Non-pigmented ciliary epithelial cell (primary cell): ENCODE measurements around the gene HSPB8.
"Not testable (repeated sequence)": the region's sequence is repeated elsewhere in the genome, so short reads cannot be mapped to it uniquely, and the experiment has no call there.

ENCODE experiments used
- DNase-seq: peaks from one replicate; pipeline ENCODE4 v3.0.0-alpha.2; 2010; ENCODE audit warnings: low read depth

The HSPB8 gene

DNA sequence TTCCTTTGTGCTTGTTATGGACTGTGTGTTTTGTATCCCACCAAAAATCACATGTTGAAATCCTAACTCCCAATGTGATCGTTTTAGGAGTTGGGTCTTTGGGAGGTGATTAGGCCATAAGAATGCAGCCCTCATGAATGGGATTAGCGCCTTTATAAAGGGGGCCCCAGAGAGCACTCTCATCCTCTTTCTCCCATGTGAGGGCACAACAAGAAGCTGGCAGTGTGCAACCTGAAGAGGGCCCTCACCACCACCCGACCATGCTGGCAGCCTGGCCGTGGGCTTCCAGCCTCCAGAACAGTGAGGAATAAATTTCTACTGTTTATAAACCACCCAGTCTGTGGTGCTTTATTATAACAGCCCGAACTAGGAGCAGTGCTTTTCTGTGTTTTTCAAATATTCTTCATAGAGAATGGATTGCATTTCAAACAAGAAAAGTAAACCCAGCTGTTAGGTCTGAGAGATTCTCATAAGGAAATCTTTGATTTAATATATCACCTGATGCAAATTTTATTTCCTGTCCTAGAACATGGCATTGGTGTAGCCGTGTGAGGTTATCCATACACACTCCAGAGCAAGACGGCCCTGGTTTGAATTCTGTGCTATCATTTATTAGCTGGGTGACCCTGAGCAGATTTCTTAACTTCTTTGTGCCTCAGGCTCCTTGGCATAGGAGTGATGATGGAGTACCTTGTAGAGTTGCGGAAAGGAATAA is 27.8 kb downstream of the HSPB8 start:
- DNase-seq, result no peak

DNA sequence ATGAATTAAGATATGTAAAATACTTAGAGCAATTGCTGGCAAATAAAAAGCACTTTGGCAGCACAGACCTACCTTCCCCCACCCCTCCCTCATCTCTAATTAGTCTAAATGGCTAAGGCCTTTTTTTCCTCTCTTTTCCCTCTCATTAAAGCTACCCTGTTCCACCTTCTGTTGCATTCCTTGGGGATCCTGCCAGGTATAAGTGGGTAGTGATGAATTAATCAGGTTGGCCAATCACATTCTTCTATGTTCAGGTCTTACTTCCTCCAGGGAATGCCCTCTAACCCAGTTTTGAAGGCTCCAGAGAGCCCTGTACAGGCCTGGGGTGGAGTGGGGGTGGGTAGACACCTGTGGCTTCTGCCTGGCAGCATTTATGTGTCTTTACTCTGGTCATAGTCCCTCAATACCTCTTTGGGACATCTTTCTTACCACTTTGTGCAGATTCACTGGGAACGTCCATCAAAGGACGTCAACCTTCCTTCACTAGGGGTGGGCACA is 28.4 kb downstream of the HSPB8 start:
- DNase-seq, result no peak

DNA sequence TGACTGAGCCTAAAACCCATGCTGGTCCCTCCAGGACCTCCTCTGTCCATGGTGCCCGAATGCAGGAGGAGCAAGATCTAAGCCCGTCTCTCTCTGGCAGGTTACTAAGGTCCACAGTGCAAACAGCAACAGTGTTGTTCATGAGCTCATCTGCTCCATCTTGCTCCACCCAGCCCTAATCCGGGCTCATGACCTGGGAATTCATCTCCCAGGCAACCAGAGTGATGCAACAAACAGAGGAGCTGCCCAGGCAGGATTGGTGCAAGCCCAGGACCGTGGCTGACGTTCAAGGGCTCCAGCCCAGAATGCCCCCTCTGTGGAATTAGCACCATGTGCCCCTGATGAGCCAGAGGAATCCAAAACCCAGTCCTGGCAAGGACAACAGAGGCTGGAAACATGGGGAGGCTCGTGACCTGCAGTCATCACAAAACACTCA is 29.9 kb downstream of the HSPB8 start:
- DNase-seq, result no peak

DNA sequence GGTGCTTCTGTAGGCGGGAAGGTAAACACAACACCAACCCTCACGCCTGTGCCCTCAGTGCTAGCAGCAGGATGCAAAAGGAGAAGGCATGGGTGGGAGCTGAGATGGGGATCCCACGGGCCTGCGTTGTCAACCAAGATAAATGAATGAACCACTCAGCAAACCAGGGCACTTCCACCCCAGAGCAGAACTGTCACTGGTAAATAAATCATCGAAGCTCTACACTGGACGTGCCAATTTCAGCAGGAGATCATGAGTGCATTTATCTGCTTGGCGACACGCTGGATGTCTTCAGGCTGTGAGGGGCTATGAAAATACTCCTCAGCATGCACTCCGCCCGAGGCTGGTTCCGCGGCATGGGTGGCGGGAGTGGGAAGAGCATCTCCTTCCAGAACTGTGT is 33.2 kb downstream of the HSPB8 start:
- no peak for DNase-seq

DNA sequence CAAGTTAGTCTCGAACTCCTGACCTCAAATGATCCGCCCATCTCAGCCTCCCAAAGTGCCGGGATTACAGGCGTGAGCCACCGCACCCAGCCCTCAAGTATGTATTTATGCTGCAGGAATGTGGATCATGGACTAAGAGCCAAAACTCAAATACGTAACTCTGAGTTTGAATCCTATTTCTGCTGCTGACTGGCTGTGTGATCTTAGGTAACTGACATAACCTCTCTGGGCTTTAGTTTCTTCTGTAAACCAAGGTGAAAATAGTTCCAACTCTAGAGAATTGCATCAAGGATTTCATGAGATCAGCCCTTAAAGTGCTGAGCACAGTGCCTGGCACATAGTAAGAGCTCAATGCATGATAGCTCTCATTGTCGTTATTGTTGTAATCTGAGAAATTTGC is 37.4 kb downstream of the HSPB8 start:
- no peak for DNase-seq

DNA sequence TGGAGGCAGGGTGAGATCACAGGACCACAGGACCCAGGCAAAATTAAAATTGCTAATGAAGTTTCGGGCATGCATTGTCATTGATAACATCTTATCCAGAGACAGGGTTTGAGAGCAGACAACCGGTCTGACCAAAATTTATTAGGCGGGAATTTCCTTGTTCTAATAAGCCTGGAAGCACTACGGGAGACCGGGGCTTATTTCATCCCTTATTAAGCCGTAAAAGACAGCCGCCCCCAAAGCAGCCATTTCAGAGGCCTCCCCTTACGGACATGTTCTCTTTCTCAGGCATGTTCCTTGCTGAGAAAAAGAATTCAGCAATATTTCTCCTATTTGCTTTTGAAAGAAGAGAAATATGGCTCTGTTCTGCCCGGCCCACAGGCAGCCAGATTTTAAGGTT is 40.1 kb downstream of the HSPB8 start:
- not testable (repeated sequence) for DNase-seq

DNA sequence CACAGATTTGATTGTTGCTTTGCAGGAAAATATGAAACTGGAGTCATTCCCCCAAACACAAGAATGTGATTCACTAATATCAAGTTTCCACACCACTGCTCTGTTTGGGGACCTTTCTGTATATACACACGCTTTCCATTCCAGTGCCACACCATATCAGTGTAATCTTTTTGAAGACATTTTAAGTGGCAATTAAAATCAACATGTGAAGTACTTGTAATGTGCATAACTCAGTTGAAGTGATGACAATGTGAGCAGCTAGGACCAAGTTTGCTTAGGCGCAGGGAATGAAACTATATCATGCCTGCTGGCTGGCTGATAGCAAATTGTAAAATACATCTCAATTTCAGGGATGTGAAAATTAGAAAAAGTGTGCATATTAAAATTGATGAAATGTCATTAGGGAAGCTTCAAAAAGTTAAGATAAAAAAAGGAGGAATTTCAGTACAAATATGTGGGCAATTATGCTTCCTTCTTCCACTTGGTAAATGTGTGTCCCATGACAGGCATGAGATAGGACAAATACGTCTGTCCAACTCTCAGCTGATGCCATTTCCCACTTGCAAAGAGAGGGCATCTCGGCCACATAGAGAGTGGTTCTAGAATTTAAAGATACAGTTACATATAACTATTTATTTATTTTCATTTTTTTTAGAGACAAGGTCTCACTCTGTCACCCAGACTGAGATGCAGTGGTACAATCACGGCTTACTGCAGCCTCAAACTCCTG is 43.7 kb downstream of the HSPB8 start:
- no peak for DNase-seq

DNA sequence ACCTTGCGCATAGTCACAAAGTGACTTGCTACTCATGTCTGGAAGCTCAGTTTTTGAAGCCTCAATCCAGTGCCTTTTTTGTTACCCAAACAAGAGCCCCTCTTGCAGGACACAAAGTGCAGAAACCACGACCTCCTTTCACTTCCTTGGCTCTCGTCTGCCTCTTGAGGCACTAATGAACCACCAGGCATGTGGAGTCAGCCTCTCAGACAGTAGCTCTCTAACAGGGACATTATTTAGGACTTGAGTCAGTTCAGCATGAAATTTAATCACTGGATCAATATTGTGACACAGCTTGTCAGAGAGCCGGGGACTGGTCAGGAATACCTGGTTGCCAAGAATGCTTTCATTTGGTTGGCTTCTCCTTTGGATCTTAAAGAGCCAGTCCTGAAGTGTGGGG is 46.7 kb downstream of the HSPB8 start:
- DNase-seq, result no peak

DNA sequence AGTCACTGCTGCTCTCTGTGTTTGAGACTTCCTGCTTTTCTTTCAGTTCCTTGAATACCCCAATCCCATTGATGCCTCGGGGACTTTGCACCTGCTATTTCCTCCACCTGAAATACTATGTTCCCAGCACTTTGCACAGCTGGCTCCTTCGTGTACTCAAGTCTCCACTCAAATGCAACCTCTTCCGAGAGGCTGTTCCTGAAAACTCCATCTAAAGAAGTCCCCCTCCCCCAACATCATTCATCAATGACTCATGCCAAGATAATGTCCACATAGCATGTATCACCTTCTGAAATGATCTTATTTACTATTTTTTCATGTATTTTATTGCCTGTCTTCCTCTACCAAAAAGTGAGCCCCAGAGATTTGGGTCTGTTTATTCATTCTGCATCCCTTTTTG is 48.6 kb downstream of the HSPB8 start:
- DNase-seq, result no peak

DNA sequence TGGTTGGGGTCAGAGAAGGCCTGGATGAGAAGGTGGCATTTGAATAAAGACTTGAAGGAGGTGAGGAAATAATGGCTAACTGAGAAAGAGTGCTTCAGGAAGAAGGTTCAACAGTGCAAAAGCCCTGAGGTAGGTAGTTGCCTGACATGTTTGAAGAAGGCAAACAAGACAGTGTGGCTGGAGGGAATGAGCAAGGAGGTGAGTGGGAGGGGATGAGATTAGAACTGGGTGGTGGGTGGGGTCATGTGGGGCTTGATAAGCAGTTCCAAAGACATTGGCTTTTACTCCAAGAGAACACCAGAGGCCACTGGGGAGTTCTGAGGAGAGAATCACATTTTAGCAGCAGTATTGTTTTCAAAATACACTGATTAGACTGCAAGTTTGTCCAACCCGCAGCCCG is 50.5 kb downstream of the HSPB8 start:
- DNase-seq, result no peak

DNA sequence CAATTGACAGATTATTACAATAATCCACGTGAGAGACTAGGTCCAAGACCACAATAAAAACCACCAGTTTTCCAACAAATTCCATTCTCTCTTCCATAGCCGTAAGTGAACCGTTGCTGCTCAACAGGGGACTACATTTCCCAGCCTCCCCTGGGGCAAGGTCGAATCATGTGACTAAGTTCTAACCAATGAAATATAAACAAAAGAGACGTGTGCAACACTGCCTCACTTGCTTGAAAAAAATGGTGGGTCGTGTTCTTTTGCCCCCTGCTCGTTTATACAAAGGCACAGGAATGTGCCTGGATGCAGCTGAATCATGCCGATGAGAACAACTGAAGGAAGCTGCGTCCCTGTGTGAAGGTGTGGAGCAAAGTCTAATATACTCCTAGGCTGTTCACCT is 51.1 kb downstream of the HSPB8 start:
- no peak for DNase-seq

DNA sequence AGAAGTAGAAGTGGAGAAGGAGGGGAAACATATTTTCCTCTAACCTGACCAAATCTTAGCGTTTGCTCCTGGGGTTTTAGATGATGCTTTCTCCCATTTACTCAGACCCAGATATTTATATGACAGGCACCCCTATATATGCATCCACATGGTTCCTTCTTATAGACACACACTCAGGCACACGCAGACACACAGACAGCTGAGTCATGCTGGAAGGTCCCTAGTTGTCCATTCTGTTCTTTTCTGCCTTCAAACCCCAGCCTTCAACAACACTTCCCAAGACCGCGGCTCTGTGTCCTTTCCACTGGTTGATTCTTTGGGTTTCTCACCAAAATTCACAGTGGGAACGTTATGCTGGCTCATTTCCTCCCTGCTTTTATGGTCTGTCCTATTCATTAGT is 52.1 kb downstream of the HSPB8 start:
- DNase-seq, result no peak

DNA sequence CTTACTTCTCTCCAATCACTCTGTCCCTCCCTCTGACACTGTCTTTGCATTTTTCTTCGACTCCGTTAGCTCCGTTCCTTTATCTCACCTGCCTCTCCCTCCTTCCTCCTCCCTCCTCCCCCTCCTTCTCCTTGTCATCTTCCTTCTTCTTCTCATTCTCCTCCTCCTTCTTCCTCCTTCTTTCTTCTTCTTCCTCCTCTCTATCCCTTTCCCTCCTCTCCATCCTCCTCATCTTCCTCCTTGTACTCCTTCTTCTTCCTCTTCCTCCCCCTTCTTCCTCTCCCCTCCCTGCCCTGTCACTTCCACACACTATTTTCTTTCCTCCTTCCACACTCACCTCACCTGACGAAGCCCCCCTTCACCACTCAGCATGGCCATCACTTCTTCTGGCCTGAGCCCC is 53.0 kb downstream of the HSPB8 start:
- no peak for DNase-seq

DNA sequence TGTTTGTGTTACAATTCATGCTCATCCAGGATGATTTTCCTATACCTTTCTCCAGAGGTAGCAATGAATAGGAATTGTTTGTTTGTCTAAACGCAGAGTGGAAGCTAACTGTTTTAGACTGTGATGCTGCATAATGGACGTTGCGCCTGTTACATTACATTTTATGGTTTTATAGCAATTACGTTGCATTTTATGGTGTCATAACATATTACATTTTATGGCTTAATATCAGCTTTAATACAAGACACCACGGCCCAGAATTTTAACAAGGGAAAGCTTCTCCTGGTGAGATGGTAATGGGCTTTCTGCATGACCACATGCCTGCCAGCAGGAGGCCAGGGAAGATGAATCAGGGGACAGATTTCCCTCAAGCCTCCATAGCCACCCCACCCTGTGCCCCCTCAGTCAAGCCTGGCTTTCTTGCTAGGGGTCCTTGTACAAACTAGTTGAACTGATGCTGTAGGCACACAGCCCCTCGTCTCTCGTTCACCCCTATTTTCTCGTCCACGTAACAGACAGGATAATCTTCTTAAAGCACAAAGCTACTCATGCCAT is 56.5 kb downstream of the HSPB8 start:
- no peak for DNase-seq

DNA sequence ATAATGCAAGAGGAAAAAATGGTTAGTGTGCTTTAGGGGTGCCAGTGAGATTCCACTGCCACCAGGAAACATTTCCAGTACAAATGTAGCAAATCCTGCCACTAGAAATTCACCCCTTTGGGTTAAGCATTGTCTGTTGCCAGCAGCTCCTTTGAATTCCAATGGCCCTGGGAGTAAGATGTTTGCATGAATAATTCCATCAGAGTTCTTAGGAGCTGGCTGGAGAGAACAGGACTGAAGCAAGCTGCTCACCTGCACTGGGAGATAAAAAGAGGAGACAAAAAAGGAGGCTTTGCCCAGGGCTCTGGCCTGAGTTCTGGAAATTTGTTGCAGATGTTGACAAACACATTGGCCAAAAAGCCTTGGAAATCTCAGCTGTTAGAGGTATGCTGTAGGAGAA is 57.6 kb downstream of the HSPB8 start:
- no peak for DNase-seq

DNA sequence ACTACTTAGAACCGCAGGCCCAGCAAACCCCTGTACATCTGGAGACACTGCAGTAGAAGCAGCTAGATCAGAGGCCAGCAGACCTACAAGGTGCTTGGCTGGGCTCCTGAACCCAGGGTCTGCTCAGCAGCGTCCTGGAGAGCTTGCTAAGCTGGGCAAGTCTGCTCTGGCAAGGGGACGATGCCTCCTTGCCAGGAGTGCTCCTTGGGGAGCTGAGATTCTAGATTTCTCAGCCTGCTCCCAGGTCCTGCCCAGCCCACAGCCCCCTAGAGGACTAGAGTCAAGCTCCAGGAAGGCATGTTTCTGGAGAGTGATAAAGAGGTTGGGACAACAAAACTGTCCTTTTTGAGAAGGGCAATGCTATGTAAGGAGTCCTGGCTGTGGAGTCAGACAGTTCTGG is 60.3 kb downstream of the HSPB8 start:
- DNase-seq, result no peak

DNA sequence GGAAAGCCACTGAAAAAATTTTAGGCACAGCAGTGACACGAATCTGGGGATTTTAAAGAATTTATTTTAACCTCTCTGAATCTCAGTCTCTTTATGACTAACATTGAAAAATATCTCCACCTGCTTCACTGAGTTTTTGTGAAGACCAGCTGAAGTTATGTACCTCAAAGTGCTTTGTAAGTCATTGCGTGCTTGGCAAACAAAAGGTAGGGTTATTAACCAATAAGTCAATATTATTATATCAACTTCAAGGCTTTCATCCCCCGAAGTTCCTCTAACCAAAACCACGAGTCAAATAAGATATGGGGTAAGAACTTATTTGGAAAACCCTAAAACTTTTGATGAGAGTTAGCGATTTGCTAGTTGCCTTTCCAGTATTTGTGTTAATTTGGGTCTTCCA is 62.3 kb downstream of the HSPB8 start:
- DNase-seq, result no peak

DNA sequence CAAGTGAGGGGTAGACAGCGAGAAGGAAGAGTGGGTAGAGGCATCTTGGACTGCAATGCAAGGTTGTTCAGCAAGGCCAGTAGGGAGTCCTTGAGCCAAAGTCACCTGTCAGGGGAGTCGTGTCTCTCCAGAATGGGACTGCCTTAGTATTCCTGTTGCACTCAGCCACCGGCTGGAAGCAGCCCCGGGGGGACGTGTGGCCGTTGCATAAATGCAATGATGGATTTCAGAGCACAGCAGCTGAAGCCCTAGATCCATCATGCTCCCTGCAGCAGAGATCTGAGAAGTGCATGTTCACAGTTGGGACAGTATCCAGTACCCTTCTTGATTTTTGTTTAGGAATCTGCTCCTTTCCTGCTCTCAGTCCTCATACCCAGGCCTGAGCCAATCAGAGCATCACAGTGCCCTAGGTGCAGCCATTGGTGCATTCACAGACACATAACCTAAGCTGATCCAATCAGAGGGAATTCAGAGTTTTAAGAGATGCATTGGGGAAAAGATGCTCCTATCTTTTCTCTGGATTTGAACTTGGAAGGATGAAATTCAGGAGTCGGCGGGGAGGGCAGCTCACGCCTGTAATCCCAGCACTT is 62.9 kb downstream of the HSPB8 start:
- no peak for DNase-seq
